Mucosa of rectum (tissue), 2 donors: ENCODE results near the gene RPL3.

Source experiments
- H3K27ac ChIP-seq, 2 donors: one replicate each; pipeline ENCODE4 v1.7.0; 2013; ENCODE audit warnings: inconsistent platforms in 2 of 2, low read depth in 2 of 2, low read length in 2 of 2
- H3K27me3 ChIP-seq, 2 donors: one replicate each; pipeline ENCODE4 v1.7.0; 2013; ENCODE audit warnings: low read length in 2 of 2; ENCODE audit not compliant: control insufficient read depth in 2 of 2, insufficient read depth in 2 of 2
- H3K36me3 ChIP-seq, 2 donors: one replicate each; pipeline ENCODE4 v1.7.0; 2013; ENCODE audit warnings: low read length in 2 of 2; ENCODE audit not compliant: control insufficient read depth in 2 of 2, insufficient read depth in 2 of 2
- H3K4me1 ChIP-seq, 2 donors: one replicate each; pipeline ENCODE4 v1.7.0; 2013; ENCODE audit warnings: low read length in 2 of 2, mild to moderate bottlenecking in 1 of 2; ENCODE audit not compliant: control insufficient read depth in 2 of 2, insufficient read depth in 2 of 2
- H3K4me3 ChIP-seq, 2 donors: one replicate each; pipeline ENCODE4 v1.7.0; 2013; ENCODE audit warnings: low read length in 2 of 2
- H3K9ac ChIP-seq, 2 donors: one replicate each; pipeline ENCODE4 v1.7.0; 2013; ENCODE audit warnings: low read length in 2 of 2, low read depth in 1 of 2, mild to moderate bottlenecking in 1 of 2
- H3K9me3 ChIP-seq, 2 donors: one replicate each; pipeline ENCODE4 v1.7.0; 2013; ENCODE audit warnings: low read length in 2 of 2; ENCODE audit not compliant: control insufficient read depth in 2 of 2
- donor health status: healthy.
- donor health status: Normal muscosa, but diverticular disease.

RPL3 gene

DNA sequence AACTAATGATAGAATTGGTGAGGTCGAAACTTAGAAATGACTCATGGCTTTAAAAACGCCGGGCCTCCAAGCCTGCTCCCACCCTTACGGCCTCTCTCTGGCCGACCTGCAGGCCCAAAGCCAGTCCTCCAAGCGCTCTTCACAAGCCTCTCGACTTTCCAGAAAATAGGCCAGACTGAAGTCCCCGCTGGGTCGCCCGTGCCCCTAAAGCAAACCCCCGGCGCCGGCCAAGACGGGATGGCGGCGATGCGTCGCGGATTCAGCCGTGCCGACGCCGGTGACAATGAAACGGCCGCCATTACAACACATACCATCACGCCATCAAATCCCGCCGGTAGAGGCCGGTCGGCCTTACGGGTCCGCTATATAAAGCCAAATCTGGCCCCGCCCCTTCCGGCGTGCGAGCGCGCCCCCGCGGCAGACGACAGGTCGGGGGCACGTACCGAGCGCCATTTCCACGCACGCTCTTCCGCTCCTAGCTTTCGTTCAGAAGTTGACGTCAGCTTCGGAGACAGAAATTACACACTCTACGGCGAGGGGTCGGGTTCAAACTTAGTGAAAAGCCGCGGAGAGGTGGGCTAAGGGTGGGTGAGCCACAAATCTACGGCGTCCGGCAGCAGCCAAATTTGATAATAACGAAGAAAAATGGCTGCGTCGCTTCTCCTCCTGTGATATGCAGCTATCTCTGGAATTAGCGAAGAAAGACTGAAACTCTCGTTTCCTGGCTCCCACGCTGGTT lies at the start of gene RPL3:
Gene RPL3 (minus strand): TSS at position 340 of the 739 bp plus-strand sequence. CDS start 26 bp downstream, at position 314.
- Histone ChIP-seq H3K4me3 (peak within 1 kb of the TSS; percentile 90 to 96), H3K36me3 (peaks cover 29 to 35% of the 10 kb centered on the region in 2 donors), H3K4me1 (peaks cover 35 to 39% of the 10 kb centered on the region in 2 donors), H3K9me3 (no peaks in the 10 kb centered on the region), H3K27ac (peak within 1 kb of the TSS; percentile 95 to 99), H3K9ac (peak within 1 kb of the TSS; percentile 88 to 100), H3K27me3 (no peaks in the 10 kb centered on the region)

DNA sequence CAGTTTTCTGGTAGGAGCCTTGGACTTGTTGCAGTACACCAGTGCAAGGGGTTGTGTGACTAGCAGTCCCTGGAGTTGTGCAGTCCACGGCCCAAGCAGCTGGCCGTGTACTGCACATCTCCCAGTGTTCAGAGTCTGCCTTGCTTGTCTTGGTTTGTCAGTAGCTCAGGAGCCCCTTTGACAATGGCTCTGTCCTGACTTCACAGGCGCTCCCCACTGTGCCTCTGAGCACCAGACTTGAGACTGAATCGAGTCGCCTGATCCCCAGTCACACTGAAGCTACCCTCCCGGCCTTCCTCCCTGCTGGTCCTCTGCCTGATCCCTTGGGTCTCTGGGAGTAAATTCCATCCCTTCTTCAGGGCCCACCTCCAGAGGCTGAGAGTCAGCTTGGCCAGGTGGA lies 49.8 kb upstream of the RPL3 start:
- no peaks in the 10 kb centered on the region for H3K4me1 ChIP-seq
- H3K27me3 ChIP-seq = no peaks in the 10 kb centered on the region
- no peaks in the 10 kb centered on the region for H3K9me3 ChIP-seq
- no peak overlapping the region for H3K9ac ChIP-seq
- no peaks in the 10 kb centered on the region for H3K36me3 ChIP-seq
- no peak overlapping the region for H3K27ac ChIP-seq
- no peak overlapping the region for H3K4me3 ChIP-seq

DNA sequence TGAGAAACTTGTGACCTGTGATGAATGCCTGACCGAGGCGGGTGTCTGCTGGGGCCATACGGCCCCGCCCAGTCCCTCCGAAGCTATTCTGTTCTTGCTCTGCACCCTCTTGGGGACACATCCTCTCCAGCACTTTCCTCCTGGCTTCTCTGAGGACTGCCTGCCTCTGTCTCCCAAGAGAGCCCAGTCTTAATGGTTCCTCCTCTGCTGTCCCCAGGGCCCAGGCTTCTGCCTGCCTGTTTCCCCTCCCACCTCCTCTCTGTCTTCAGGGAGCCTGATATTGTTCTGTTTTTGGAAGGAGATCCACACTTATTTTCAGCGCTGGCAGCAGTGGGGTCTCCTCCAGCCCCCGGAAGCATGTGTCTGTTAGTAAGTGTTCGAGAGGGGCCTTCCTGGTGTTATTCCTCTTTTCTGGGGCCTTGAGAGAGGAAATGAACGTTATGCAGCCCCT lies 49.1 kb upstream of the RPL3 start:
- no peak overlapping the region for H3K27ac ChIP-seq
- H3K4me3 ChIP-seq = no peak overlapping the region
- H3K9me3 ChIP-seq = no peaks in the 10 kb centered on the region

GRCh38 chr22:39367035-39367434 lies 47.6 kb upstream of the RPL3 start:
- no peaks in the 10 kb centered on the region for H3K27me3 ChIP-seq
- no peaks in the 10 kb centered on the region for H3K9me3 ChIP-seq
- no peak overlapping the region for H3K27ac ChIP-seq
- H3K4me1 ChIP-seq = peaks cover 0 to 4% of the 10 kb centered on the region in 2 donors
- H3K9ac ChIP-seq = no peak overlapping the region
- no peak overlapping the region for H3K4me3 ChIP-seq
- H3K36me3 ChIP-seq = no peaks in the 10 kb centered on the region

More for the DNA sequence above, 49.1 kb upstream of the RPL3 start:
- H3K36me3 ChIP-seq = no peaks in the 10 kb centered on the region
- peaks cover 0 to 4% of the 10 kb centered on the region in 2 donors for H3K4me1 ChIP-seq
- no peak overlapping the region for H3K9ac ChIP-seq
- no peaks in the 10 kb centered on the region for H3K27me3 ChIP-seq

- Histone ChIP-seq H3K9ac (no peak overlapping the region), H3K27ac (no peak overlapping the region), H3K4me1 (peaks cover 0 to 4% of the 10 kb centered on the region in 2 donors), H3K9me3 (no peaks in the 10 kb centered on the region), H3K4me3 (no peak overlapping the region), H3K36me3 (no peaks in the 10 kb centered on the region), H3K27me3 (no peaks in the 10 kb centered on the region)
Measured at GRCh38 chr22:39365492-39365780, 46.0 kb upstream of the RPL3 start.

DNA sequence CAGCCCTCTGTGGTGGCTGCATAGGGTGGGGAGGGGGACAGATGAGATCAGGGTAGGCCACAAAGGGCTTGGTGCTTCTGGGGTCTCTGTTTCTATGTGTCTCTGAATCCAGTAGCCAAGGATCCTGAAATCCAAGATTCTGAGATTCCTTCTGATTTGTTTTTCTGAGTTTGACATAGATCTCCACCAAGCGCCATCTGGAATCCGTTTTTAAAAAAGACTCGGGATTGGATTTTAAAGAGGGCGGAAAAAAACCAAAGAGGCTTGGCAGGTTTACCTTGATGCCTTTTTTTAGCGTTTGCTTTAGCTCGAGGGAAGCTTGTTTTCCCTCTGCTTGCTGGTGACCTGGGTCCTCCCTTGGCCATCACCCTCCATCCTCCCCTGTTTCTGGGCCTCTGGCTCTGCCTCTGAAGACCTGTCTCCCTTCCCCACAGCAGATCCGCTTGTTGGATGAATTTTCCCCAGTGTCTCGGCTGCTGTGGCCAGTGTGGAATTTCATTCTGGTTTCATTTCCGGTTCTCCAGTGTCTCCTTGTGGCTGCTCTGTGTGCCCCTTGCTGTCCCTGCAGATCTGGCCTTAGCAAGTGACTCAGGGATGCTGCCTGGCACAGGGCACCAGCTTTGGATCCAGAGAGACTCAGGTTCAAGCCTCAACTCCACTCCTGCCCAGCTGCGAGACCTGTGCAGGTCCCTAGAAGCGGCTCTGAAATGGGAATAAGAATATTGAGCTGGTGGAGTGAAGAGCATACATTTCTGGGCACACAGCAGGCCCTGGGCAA lies 45.5 kb upstream of the RPL3 start:
- Histone ChIP-seq H3K27me3 (no peaks in the 10 kb centered on the region), H3K9ac (no peak overlapping the region), H3K4me1 (peaks cover 0 to 4% of the 10 kb centered on the region in 2 donors), H3K36me3 (no peaks in the 10 kb centered on the region), H3K27ac (no peak overlapping the region), H3K4me3 (no peak overlapping the region), H3K9me3 (no peaks in the 10 kb centered on the region)

DNA sequence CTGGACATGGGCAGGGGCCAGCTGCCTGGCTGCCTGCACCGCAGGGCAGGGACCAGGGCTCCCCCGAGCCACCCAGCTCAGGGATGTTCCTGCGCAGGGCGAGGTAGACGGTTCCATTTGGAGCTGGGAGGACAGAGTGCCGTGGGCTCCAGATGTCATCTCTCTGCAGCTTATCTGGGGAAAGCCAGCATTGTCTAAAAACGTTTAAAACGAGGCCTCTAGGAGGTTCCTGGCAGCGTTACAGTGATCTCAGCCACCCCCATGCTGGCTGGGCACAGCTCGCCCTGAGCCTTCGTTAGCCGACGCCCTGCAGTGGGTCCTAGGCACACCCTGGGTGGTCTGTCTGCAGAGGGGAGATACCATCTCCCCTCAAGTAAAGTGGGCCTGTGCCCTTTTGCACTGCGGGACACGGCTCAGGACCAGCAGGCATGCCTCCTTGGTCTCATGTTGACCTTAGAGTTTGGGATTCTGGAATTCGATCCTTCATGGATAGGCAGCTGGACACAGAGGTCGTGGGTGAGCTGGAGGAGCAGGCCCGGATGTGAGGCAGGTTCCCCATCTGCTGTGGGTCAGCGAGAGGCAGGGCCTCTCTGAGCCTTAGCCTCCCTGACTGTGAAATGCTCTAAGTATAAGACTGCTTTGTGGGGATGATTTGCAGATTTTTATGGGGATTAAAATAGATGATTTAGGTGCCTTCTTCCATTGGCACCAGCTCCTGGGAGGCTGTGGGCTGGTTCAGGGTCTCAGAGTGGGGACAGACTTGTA lies 44.5 kb upstream of the RPL3 start:
- H3K9ac ChIP-seq = no peak overlapping the region
- no peaks in the 10 kb centered on the region for H3K9me3 ChIP-seq
- H3K27me3 ChIP-seq = no peaks in the 10 kb centered on the region
- H3K36me3 ChIP-seq = no peaks in the 10 kb centered on the region
- no peak overlapping the region for H3K27ac ChIP-seq
- peaks cover 0 to 4% of the 10 kb centered on the region in 2 donors for H3K4me1 ChIP-seq
- no peak overlapping the region for H3K4me3 ChIP-seq

DNA sequence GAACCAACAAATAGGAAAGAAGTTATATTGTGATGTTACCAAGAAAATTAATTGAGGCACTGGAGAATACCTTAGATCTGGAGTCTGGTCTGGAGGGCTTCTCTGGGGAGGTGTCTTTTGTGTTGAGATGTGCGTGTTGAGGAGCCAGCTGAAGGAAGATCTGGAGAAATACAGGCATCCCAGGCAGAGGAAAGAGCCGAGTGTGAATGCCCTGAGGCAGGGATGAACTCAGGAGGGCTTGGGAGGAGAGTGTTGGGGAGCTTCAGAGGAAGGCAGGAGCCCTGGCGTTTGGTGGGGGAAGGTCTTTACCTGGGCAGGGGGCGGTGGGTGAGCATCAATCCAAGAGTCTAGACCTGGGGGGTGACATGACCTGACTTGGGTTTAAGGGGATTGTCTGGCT lies 43.5 kb upstream of the RPL3 start:
- H3K36me3 ChIP-seq = no peaks in the 10 kb centered on the region
- no peak overlapping the region for H3K27ac ChIP-seq
- no peak overlapping the region for H3K9ac ChIP-seq
- H3K4me1 ChIP-seq = peaks cover 0 to 4% of the 10 kb centered on the region in 2 donors
- H3K27me3 ChIP-seq = no peaks in the 10 kb centered on the region
- H3K9me3 ChIP-seq = no peaks in the 10 kb centered on the region
- no peak overlapping the region for H3K4me3 ChIP-seq

DNA sequence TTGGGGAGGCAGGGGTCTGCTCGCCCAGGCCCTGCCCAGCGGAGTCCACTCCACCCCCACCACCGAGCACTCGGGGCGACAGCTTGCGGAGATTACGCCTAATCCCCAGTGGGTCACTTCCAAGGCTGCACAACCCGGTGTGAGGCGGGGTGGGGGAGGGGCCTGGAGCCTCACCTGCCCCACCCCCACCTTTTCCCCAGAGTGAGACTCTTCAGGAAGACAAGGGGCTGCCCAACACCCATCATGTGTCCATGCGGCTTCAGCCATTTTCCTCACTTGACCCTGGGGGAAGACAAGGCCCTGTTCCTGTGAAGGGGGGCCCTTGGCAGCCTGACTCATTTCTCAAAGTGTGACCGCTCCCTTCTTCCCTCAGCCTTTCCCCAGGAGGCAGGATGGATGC lies 42.8 kb upstream of the RPL3 start:
- Histone ChIP-seq H3K36me3 (no peaks in the 10 kb centered on the region), H3K4me1 (peaks cover 0 to 4% of the 10 kb centered on the region in 2 donors), H3K4me3 (no peak overlapping the region), H3K9me3 (no peaks in the 10 kb centered on the region), H3K27me3 (no peaks in the 10 kb centered on the region), H3K27ac (no peak overlapping the region), H3K9ac (no peak overlapping the region)

- peaks cover 0 to 4% of the 10 kb centered on the region in 2 donors for H3K4me1 ChIP-seq
- no peak overlapping the region for H3K4me3 ChIP-seq
- H3K27me3 ChIP-seq = no peaks in the 10 kb centered on the region
- no peaks in the 10 kb centered on the region for H3K9me3 ChIP-seq
- no peaks in the 10 kb centered on the region for H3K36me3 ChIP-seq
- H3K9ac ChIP-seq = no peak overlapping the region
- no peak overlapping the region for H3K27ac ChIP-seq
Measured at GRCh38 chr22:39361496-39361895, 42.1 kb upstream of the RPL3 start.
